Upper lobe of left lung (tissue), 4 donors: ENCODE results near the gene TNFAIP2.

Experiments used
- CTCF ChIP-seq, 6 experiments: fragments of 450-650 bp in 4 of 6; fragments of 200-600 bp in 2 of 6; sonication (generic) in 2 of 6; IDR thresholded peaks; one replicate each; pipeline ENCODE4 v1.5.1; 2016 to 2019; ENCODE audit warnings: antibody characterized with exemption in 6 of 6
- POLR2A ChIP-seq, 4 donors: fragments of 450-650 bp; IDR thresholded peaks; one replicate each; pipeline ENCODE4 v1.5.1; 2016 to 2017; ENCODE audit warnings: antibody characterized with exemption in 4 of 4, mild to moderate bottlenecking in 2 of 4
- POLR2AphosphoS5 ChIP-seq, 2 donors: sonication (generic); formaldehyde crosslinking; IDR thresholded peaks; one replicate each; pipeline ENCODE4 v1.5.1; 2017; ENCODE audit warnings: antibody characterized with exemption in 2 of 2

GRCh38 chr14:103099081-103099732 lies 24.1 kb upstream of the TNFAIP2 start:
- TF ChIP-seq POLR2A (IDR thresholded peaks at IDR 0.05) = no peak
- TF ChIP-seq POLR2AphosphoS5 (IDR thresholded peaks at IDR 0.05) = no peak
- TF ChIP-seq CTCF (IDR thresholded peaks at IDR 0.05) = no peak
